ENCODE data around the gene REEP1. TPM values are rescaled to one million over a fixed set of nuclear protein-coding genes. Genes with fewer than 3 reads are reported as not detected.
A peak's percentile ranks its signal among the peaks of the same experiment; 100 is the strongest.

Gene REEP1
- total and polyA plus RNA-seq, 9 of the 15 experiments (the other 6 are each of a cell fraction or from before 2014, with no cell fraction given): 0.11 to 0.67 (median 0.13) TPM

DNA sequence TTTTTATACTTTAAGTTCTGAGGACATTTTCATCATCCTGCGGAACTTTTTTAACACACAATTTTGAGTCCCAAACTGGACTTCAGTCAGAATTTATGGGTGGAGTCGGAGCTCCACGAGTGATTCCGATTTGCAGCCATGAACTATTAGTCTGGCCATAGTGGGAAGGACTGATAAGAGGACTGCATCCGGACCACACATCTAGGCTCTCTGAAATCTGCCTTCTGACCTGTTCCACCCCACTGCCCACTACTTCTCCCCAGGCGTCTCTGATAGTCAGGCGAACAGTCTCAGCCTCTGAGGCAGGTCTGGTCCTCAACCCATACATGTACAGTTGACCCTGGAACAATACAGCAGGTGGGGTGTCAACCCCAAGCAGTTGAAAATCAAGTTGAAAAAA is 133.0 kb downstream of the REEP1 start (continued):
- TF ChIP-seq, protein P1, sequence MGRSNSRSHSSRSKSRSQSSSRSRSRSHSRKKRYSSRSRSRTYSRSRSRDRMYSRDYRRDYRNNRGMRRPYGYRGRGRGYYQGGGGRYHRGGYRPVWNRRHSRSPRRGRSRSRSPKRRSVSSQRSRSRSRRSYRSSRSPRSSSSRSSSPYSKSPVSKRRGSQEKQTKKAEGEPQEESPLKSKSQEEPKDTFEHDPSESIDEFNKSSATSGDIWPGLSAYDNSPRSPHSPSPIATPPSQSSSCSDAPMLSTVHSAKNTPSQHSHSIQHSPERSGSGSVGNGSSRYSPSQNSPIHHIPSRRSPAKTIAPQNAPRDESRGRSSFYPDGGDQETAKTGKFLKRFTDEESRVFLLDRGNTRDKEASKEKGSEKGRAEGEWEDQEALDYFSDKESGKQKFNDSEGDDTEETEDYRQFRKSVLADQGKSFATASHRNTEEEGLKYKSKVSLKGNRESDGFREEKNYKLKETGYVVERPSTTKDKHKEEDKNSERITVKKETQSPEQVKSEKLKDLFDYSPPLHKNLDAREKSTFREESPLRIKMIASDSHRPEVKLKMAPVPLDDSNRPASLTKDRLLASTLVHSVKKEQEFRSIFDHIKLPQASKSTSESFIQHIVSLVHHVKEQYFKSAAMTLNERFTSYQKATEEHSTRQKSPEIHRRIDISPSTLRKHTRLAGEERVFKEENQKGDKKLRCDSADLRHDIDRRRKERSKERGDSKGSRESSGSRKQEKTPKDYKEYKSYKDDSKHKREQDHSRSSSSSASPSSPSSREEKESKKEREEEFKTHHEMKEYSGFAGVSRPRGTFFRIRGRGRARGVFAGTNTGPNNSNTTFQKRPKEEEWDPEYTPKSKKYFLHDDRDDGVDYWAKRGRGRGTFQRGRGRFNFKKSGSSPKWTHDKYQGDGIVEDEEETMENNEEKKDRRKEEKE (IDR thresholded peaks at IDR 0.05; ENCODE audit: borderline replicate concordance in 1 of 2, control insufficient read depth in 1 of 2, low read depth in 2 of 2, low read length in 1 of 2): peak in 1 of 2 experiments; percentile 53; a peak in 1 of 4 replicates
- no peak for TF ChIP-seq C11orf30 (IDR thresholded peaks at IDR 0.05; ENCODE audit: low read depth)
- TF ChIP-seq ZNF668 (CRISPR knock-in tag; IDR thresholded peaks at IDR 0.05): no peak
- TF ChIP-seq POLR2AphosphoS5 (IDR thresholded peaks at IDR 0.05; ENCODE audit: control insufficient read depth, insufficient read depth, low read depth, low read length): peak; percentile 56; the same call in 1 of the 2 replicates
- TF ChIP-seq, protein P2, sequence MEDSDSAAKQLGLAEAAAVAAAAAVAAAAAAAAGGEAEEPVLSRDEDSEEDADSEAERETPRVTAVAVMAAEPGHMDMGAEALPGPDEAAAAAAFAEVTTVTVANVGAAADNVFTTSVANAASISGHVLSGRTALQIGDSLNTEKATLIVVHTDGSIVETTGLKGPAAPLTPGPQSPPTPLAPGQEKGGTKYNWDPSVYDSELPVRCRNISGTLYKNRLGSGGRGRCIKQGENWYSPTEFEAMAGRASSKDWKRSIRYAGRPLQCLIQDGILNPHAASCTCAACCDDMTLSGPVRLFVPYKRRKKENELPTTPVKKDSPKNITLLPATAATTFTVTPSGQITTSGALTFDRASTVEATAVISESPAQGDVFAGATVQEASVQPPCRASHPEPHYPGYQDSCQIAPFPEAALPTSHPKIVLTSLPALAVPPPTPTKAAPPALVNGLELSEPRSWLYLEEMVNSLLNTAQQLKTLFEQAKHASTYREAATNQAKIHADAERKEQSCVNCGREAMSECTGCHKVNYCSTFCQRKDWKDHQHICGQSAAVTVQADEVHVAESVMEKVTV (CRISPR knock-in tag; IDR thresholded peaks at IDR 0.05): no peak
- TF ChIP-seq ZC3H8 (IDR thresholded peaks at IDR 0.05): no peak
- TF ChIP-seq NFXL1 (CRISPR knock-in tag; IDR thresholded peaks at IDR 0.05): no peak
- TF ChIP-seq, protein P3, sequence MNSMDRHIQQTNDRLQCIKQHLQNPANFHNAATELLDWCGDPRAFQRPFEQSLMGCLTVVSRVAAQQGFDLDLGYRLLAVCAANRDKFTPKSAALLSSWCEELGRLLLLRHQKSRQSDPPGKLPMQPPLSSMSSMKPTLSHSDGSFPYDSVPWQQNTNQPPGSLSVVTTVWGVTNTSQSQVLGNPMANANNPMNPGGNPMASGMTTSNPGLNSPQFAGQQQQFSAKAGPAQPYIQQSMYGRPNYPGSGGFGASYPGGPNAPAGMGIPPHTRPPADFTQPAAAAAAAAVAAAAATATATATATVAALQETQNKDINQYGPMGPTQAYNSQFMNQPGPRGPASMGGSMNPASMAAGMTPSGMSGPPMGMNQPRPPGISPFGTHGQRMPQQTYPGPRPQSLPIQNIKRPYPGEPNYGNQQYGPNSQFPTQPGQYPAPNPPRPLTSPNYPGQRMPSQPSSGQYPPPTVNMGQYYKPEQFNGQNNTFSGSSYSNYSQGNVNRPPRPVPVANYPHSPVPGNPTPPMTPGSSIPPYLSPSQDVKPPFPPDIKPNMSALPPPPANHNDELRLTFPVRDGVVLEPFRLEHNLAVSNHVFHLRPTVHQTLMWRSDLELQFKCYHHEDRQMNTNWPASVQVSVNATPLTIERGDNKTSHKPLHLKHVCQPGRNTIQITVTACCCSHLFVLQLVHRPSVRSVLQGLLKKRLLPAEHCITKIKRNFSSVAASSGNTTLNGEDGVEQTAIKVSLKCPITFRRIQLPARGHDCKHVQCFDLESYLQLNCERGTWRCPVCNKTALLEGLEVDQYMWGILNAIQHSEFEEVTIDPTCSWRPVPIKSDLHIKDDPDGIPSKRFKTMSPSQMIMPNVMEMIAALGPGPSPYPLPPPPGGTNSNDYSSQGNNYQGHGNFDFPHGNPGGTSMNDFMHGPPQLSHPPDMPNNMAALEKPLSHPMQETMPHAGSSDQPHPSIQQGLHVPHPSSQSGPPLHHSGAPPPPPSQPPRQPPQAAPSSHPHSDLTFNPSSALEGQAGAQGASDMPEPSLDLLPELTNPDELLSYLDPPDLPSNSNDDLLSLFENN (IDR thresholded peaks at IDR 0.05; ENCODE audit: low read depth in 2 of 2, low read length in 2 of 2): peak in 1 of 2 experiments; percentile 84; a peak in 2 of 4 replicates
- no peak for TF ChIP-seq SNIP1 (IDR thresholded peaks at IDR 0.05; ENCODE audit: low read depth)
- no peak for TF ChIP-seq MAFG (tag; conservative IDR thresholded peaks at IDR 0.05)
- no peak for TF ChIP-seq FUS (optimal IDR thresholded peaks at IDR 0.05; ENCODE audit: low read depth, low read length)
- TF ChIP-seq YBX1 (IDR thresholded peaks at IDR 0.05): no peak
- TF ChIP-seq ZNF311 (CRISPR knock-in tag; IDR thresholded peaks at IDR 0.05): no peak
- TF ChIP-seq PTTG1 (tag; IDR thresholded peaks at IDR 0.05; ENCODE audit: low read depth): no peak
- no peak for TF ChIP-seq KAT8 (IDR thresholded peaks at IDR 0.05; ENCODE audit: low read depth)
- TF ChIP-seq, protein P4, sequence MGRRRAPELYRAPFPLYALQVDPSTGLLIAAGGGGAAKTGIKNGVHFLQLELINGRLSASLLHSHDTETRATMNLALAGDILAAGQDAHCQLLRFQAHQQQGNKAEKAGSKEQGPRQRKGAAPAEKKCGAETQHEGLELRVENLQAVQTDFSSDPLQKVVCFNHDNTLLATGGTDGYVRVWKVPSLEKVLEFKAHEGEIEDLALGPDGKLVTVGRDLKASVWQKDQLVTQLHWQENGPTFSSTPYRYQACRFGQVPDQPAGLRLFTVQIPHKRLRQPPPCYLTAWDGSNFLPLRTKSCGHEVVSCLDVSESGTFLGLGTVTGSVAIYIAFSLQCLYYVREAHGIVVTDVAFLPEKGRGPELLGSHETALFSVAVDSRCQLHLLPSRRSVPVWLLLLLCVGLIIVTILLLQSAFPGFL (CRISPR knock-in tag; IDR thresholded peaks at IDR 0.05): no peak
- TF ChIP-seq ADNP (tag; IDR thresholded peaks at IDR 0.05): no peak
- TF ChIP-seq ZNF197 (CRISPR knock-in tag; IDR thresholded peaks at IDR 0.05; ENCODE audit: low read depth): no peak
- no peak for TF ChIP-seq NUFIP1 (IDR thresholded peaks at IDR 0.05; ENCODE audit: partially characterized antibody)
- peak in 1 of 2 experiments; percentile 22; a peak in 2 of 4 replicates for TF ChIP-seq RAD21 (CRISPR knock-in tag; conservative IDR thresholded peaks at IDR 0.05 in 1 of 2, IDR thresholded peaks at IDR 0.05 in 1 of 2)
